BJ (cell line): ENCODE measurements around the gene MVB12B. TPM values are rescaled to one million over a fixed set of nuclear protein-coding genes. Genes with fewer than 3 reads are reported as not detected.

ENCODE experiments used
- CTCF ChIA-PET: fragments of 350-600 bp; formaldehyde crosslinking; extraction: SDS; loops from one replicate; lab custom pipeline; 2021; ENCODE audit warnings: antibody characterized with exemption, inconsistent platforms; lab: Yijun Ruan, JAX
- POLR2A ChIA-PET: fragments of 300-600 bp; sonication (Branson Sonifier 250); formaldehyde crosslinking; extraction: SDS; loops from one replicate; lab custom pipeline; 2021; ENCODE audit warnings: antibody characterized with exemption; lab: Charles Lee
- DNase-seq: peaks from one replicate; pipeline ENCODE4 v3.0.0-alpha.2; 2011; ENCODE audit warnings: low read depth
- H3K27me3 ChIP-seq: 2 replicates; pipeline ENCODE4 v1.6.0; 2011; ENCODE audit warnings: low read length; ENCODE audit not compliant: control insufficient read depth, insufficient read depth
- H3K36me3 ChIP-seq: 2 replicates; pipeline ENCODE4 v1.5.1; 2011; ENCODE audit warnings: low read length; ENCODE audit not compliant: control insufficient read depth, insufficient read depth
- H3K4me3 ChIP-seq: 2 replicates; pipeline ENCODE4 v1.5.1; 2011; ENCODE audit warnings: low read depth, mild to moderate bottlenecking, control low read depth, low read length
- CTCF ChIP-seq: IDR thresholded peaks from 2 replicates; pipeline ENCODE4 v1.5.1; 2011; ENCODE audit warnings: low read depth, mild to moderate bottlenecking, control low read depth, inconsistent platforms, low read length, moderate library complexity; ENCODE audit not compliant: insufficient read depth
- polyA plus RNA-seq: library from polyadenylated mRNA; depleted of rRNA; stranded (reverse); fragments of >200 nt; gene quantifications from 2 replicates; pipeline ENCODE4 v1.2.3, GENCODE V29; 2011

The MVB12B gene
- polyA plus RNA-seq, 1 experiment = 2.7 TPM

DNA sequence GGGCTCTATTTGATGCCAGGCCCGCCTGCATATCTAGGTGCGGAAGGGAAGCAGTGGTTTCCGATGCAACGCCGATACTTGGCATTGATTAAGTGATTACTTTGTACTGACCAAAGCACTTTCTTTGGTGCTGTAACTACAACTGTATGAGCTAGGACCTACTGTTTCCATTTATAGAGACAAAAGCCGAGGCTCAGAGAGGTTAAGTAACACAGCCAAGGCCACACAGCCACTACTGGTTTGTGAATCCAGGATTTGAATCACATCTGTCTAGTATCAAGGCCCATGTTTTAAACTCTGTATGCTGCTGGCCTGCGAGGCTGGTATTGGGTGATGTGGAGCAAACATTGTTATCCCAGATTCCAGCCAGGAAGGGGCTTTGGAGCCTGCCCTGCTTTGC, 41.4 kb downstream of the MVB12B start:
- Histone ChIP-seq H3K4me3 (no peak overlapping the region), H3K36me3 (no peaks in the 10 kb centered on the region), H3K27me3 (no peaks in the 10 kb centered on the region)
- CTCF ChIA-PET = interaction anchor here (1.2 to 1.3 kb wide), 2 partner anchors 30 to 66 kb away, joined by 3 to 4 read pairs; no protein-coding TSS in a partner anchor
- no peak for DNase-seq
- no peak for TF ChIP-seq CTCF
- POLR2A ChIA-PET = no interaction called here

GRCh38 chr9:126371007-126371870, 44.6 kb downstream of the MVB12B start:
- ChIA-PET CTCF (no interaction called here), POLR2A (no interaction called here)
- no peak for TF ChIP-seq CTCF
- no peaks in the 10 kb centered on the region for H3K27me3 ChIP-seq
- no peak overlapping the region for H3K4me3 ChIP-seq
- DNase-seq = no peak
- H3K36me3 ChIP-seq = no peaks in the 10 kb centered on the region

GRCh38 chr9:126372716-126373115, 46.1 kb downstream of the MVB12B start:
- ChIA-PET CTCF (no interaction called here), POLR2A (no interaction called here)
- no peak overlapping the region for H3K4me3 ChIP-seq
- H3K36me3 ChIP-seq = no peaks in the 10 kb centered on the region
- TF ChIP-seq CTCF = no peak
- DNase-seq = no peak
- no peaks in the 10 kb centered on the region for H3K27me3 ChIP-seq

GRCh38 chr9:126373241-126373640, 46.6 kb downstream of the MVB12B start:
- POLR2A ChIA-PET = no interaction called here
- H3K4me3 ChIP-seq = no peak overlapping the region
- no peak for DNase-seq
- no peaks in the 10 kb centered on the region for H3K36me3 ChIP-seq
- CTCF ChIA-PET = no interaction called here
- H3K27me3 ChIP-seq = no peaks in the 10 kb centered on the region
- no peak for TF ChIP-seq CTCF

- Histone ChIP-seq H3K27me3 (no peaks in the 10 kb centered on the region), H3K36me3 (no peaks in the 10 kb centered on the region), H3K4me3 (no peak overlapping the region)
- no peak for DNase-seq
- ChIA-PET POLR2A (no interaction called here), CTCF (interaction anchor here (0.9 kb wide), 1 partner anchor 21 kb away, joined by 3 read pairs; no protein-coding TSS in a partner anchor)
- TF ChIP-seq CTCF = no peak
Measured at GRCh38 chr9:126374366-126374781, 47.7 kb downstream of the MVB12B start.
